K562 (cell line): ENCODE results near the gene IMMP2L. TPM values are rescaled to one million over a fixed set of nuclear protein-coding genes. Genes with fewer than 3 reads are reported as not detected.

Experiments used
- ATAC-seq: fragments of 200-7000 bp; cut with Tn5 transposase; 3 replicates; pipeline ENCODE4 v1.9.1; 2020; ENCODE audit warnings: moderate library complexity
- BruUV-seq: library from RNA; stranded (reverse); fragments of 400-500 nt; replicated peaks from 2 replicates; lab custom pipeline; 2021; lab: Mats Ljungman, UMichigan
- CTCF ChIA-PET: fragments of 300-600 bp; formaldehyde crosslinking; extraction: SDS; loops from one replicate; lab custom pipeline; 2021; ENCODE audit warnings: low intra/inter-chr PET ratio; lab: Yijun Ruan, JAX
- POLR2A ChIA-PET: fragments of 300-600, 350-650 bp; sonication (Branson Sonifier 250); formaldehyde crosslinking; extraction: SDS; loops from one replicate; lab custom pipeline; 2021; ENCODE audit warnings: antibody characterized with exemption, inconsistent platforms; lab: Yijun Ruan, JAX
- DNase-seq, 4 experiments: peaks; one replicate each; pipeline versions ENCODE4 v3.0.0 to v3.0.0-alpha.2; 2011 to 2018; ENCODE audit warnings: low spot score in 3 of 4, mixed read lengths in 3 of 4; ENCODE audit errors: extremely low read depth in 1 of 4
- FAIRE-seq: peaks from 2 replicates; lab custom pipeline; 2011; peaks lifted over from hg19 to GRCh38; lab: Jason Lieb, UNC
- H2AFZ ChIP-seq: 2 replicates; pipeline ENCODE4 v1.6.0; 2011; ENCODE audit warnings: low read depth, low read length, control low read depth, inconsistent platforms
- H3K27ac ChIP-seq: fragments of 200-600 bp; 3 replicates; pipeline ENCODE4 v1.8.0; 2011; ENCODE audit warnings: low read depth, mild to moderate bottlenecking, control low read depth, inconsistent platforms, low read length, moderate library complexity, mixed read lengths; ENCODE audit errors: extremely low read depth
- H3K27me3 ChIP-seq, 2 experiments: fragments of 300-600 bp in 1 of 2; 2 replicates in 1 of 2; 3 replicates in 1 of 2; pipeline versions ENCODE4 v1.6.0 to v1.8.0; 2011; ENCODE audit warnings: inconsistent platforms in 2 of 2, low read length in 2 of 2, mild to moderate bottlenecking in 1 of 2, mixed read lengths in 1 of 2, moderate library complexity in 1 of 2; ENCODE audit not compliant: control insufficient read depth in 2 of 2, insufficient read depth in 2 of 2
- H3K36me3 ChIP-seq: fragments of 300-600 bp; 3 replicates; pipeline ENCODE4 v1.8.0; 2011; ENCODE audit warnings: mild to moderate bottlenecking, low read length, inconsistent platforms; ENCODE audit not compliant: control insufficient read depth, insufficient read depth
- H3K4me1 ChIP-seq, 2 experiments: fragments of 200-600 bp in 1 of 2; replicated peaks in 1 of 2; 2 replicates in 1 of 2; 3 replicates in 1 of 2; pipeline versions ENCODE4 v1.5.1 to v1.8.0; 2011; ENCODE audit warnings: inconsistent platforms in 2 of 2, low read length in 2 of 2, mild to moderate bottlenecking in 1 of 2, mixed read lengths in 1 of 2, moderate library complexity in 1 of 2; ENCODE audit not compliant: control insufficient read depth in 2 of 2, insufficient read depth in 2 of 2
- H3K4me2 ChIP-seq: 2 replicates; pipeline ENCODE4 v1.6.1; 2011; ENCODE audit warnings: low read length, control low read depth, inconsistent platforms, mixed read lengths; ENCODE audit not compliant: insufficient read depth
- H3K4me3 ChIP-seq: fragments of 200-600 bp; sonication (generic), shearing (Covaris generic); 2 replicates; pipeline ENCODE4 v1.5.1; 2016; ENCODE audit warnings: control low read depth, inconsistent platforms
- H3K79me2 ChIP-seq: fragments of 200-600 bp; 3 replicates; pipeline ENCODE4 v1.8.0; 2011; ENCODE audit warnings: low read length, inconsistent platforms; ENCODE audit not compliant: control insufficient read depth, insufficient read depth
- H3K9ac ChIP-seq, 2 experiments: 2 replicates each; pipeline versions ENCODE4 v1.6.0 to v1.6.1; 2011; ENCODE audit warnings: low read depth in 2 of 2, low read length in 2 of 2, control low read depth in 1 of 2, inconsistent platforms in 1 of 2, mild to moderate bottlenecking in 1 of 2, mixed read lengths in 1 of 2; ENCODE audit not compliant: insufficient read depth in 1 of 2
- H3K9me1 ChIP-seq: one replicate; pipeline ENCODE4 v1.6.0; 2011; ENCODE audit warnings: inconsistent platforms, mild to moderate bottlenecking, low read length, moderate library complexity; ENCODE audit not compliant: control insufficient read depth, insufficient read depth
- H3K9me3 ChIP-seq: replicated peaks from 2 replicates; pipeline ENCODE4 v1.5.1; 2011; ENCODE audit warnings: low read depth, low read length, inconsistent platforms; ENCODE audit not compliant: control insufficient read depth, insufficient read depth
- H4K20me1 ChIP-seq: replicated peaks from 2 replicates; pipeline ENCODE4 v1.6.1; 2011; ENCODE audit warnings: low read length, inconsistent platforms, mixed read lengths; ENCODE audit not compliant: control insufficient read depth, insufficient read depth
- CBX3 ChIP-seq, 2 experiments: IDR thresholded peaks; 1 replicate in 1 of 2; 2 replicates in 1 of 2; pipeline ENCODE4 v1.6.1; 2012; ENCODE audit warnings: inconsistent platforms in 2 of 2, low read length in 2 of 2, borderline replicate concordance in 1 of 2, control low read depth in 1 of 2
- FUS ChIP-seq: fragments of 200-400 bp; formaldehyde crosslinking; optimal IDR thresholded peaks from 2 replicates; pipeline ENCODE3; 2017; ENCODE audit warnings: low read depth, low read length
- HEY1 ChIP-seq: fragments of 250-450 bp; sonication (Bioruptor Pico); IDR thresholded peaks from 2 replicates; pipeline ENCODE4 v1.5.0; 2020; ENCODE audit warnings: mild to moderate bottlenecking, moderate library complexity, borderline replicate concordance
- KDM2B ChIP-seq: fragments of 250-450 bp; sonication (Bioruptor Pico); IDR thresholded peaks from 2 replicates; pipeline ENCODE4 v1.8.0; 2021; ENCODE audit warnings: mild to moderate bottlenecking, moderate library complexity
- MCM7 ChIP-seq, 2 experiments: fragments of 450-650 bp; IDR thresholded peaks; 2 replicates each; pipeline ENCODE4 v1.6.1; 2016 to 2018
- RHOXF2B ChIP-seq: fragments of 250-450 bp; sonication (Bioruptor Pico); conservative IDR thresholded peaks from 2 replicates; pipeline ENCODE4 v1.5.1; 2021
- SMAD2 ChIP-seq: fragments of 150-350 bp; IDR thresholded peaks from 2 replicates; pipeline ENCODE4 v1.6.1; 2014; ENCODE audit warnings: low read depth, mild to moderate bottlenecking, low read length
- TRIM24 ChIP-seq, 2 experiments: fragments of 450-650 bp; IDR thresholded peaks; 2 replicates each; pipeline ENCODE4 v1.6.1; 2016
- TRIM28 ChIP-seq: fragments of 450-650 bp; IDR thresholded peaks from 2 replicates; pipeline ENCODE4 v1.6.1; 2017
- in situ Hi-C: fragments of 300-500 bp; cut with MboI; formaldehyde crosslinking; loops from 4 replicates; pipeline ENCODE4 v1.15.0; 2018; ENCODE audit warnings: inconsistent platforms, mixed read lengths
- intact Hi-C: fragments of 100-400 bp; cut with micrococcal nuclease; formaldehyde crosslinking; loops from 2 replicates; pipeline ENCODE4 v1.14.2; 2022
- polyA plus RNA-seq, 8 experiments: library from polyadenylated mRNA; depleted of rRNA in 4 of 8; stranded (reverse) in 5 of 8; unstranded in 3 of 8; fragments of >200 nt; fragmentation: Nextera tagmentation in 2 of 8; fragmentation: Illumina TruSeq in 1 of 8; extraction: Ambion mirVana in 2 of 8; extraction: Trizol in 1 of 8; gene quantifications; 2 replicates each; pipeline versions ENCODE4 v1.2.1 to v1.2.3, GENCODE V29; 2011 to 2014; ENCODE audit warnings: inconsistent platforms in 1 of 8, missing spikeins in 1 of 8
- total RNA-seq, 7 experiments: library from RNA; depleted of rRNA in 6 of 7; stranded (reverse); fragments of >200 nt in 6 of 7; fragmentation: Illumina TruSeq in 2 of 7; extraction: Trizol in 2 of 7; gene quantifications; 2 replicates each; pipeline versions ENCODE4 v1.2.1 to v1.2.3, GENCODE V29; 2011 to 2021; ENCODE audit warnings: low replicate concordance in 1 of 7
- TF ChIP-seq, protein P1 (sequence below): fragments of 450-650 bp; IDR thresholded peaks from 2 replicates; pipeline ENCODE4 v1.6.1; 2016; ENCODE audit warnings: mild to moderate bottlenecking
- TF ChIP-seq, protein P2 (sequence below): sonication (generic); formaldehyde crosslinking; IDR thresholded peaks from 2 replicates; pipeline ENCODE4 v1.8.1; 2022; ENCODE audit warnings: missing genetic modification reagents

Gene IMMP2L
- total and polyA plus RNA-seq, 9 of the 15 experiments (the other 6 are each of a cell fraction or from before 2014, with no cell fraction given) = 29.7 to 116 (median 53.0) TPM

DNA sequence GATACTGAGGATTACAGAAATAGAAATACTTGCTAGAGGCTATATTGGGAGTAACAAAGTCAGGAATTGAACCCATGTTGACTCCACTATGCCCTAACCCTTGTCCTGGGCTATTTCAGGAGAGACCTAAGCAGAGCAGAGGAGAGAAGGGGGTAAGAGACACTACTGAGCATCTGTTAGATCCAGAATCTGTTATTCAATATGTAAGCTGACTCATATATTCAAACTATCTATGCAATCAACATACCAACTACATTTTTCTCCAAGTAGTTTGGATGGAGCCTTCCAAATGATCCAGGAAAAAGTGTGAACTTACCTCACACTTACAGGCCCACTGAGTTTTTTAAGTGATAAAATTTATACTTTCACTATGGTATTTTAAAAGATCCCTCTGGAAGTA, 216.1 kb downstream of the IMMP2L start:
- in situ Hi-C loops = no loop called here
- BruUV-seq = no TSS peak

DNA sequence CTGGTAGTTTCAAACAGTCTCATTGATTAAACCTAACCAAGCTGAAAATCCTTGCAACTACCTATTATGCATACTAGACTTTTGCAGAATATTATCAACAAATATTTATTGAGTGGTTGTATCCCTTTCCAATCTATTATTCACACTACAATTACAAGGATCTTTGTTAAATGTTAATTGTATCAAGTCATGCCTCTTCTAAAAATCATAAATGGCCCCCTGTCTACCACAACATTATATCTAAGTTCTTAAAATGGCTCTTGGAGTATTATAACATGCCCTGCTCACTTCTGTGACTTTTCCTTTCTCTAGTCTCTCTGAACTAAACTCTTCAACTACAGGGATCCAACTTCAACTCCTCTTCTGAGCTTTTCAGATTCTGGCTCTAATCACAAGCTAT, 219.3 kb downstream of the IMMP2L start:
- no peak for DNase-seq
- no peak overlapping the region for H3K4me2 ChIP-seq
- no peaks in the 10 kb centered on the region for H3K27me3 ChIP-seq
- no peak overlapping the region for H3K27ac ChIP-seq
- no peak overlapping the region for H2AFZ ChIP-seq
- ChIA-PET POLR2A (interaction anchor here (0.6 kb wide), 1 partner anchor 13 kb away, joined by 3 read pairs; no protein-coding TSS in a partner anchor), CTCF (no interaction called here)
- H3K79me2 ChIP-seq = no peaks in the 10 kb centered on the region
- H3K9me3 ChIP-seq = peaks cover 10% of the 10 kb centered on the region
- H3K4me1 ChIP-seq = no peaks in the 10 kb centered on the region
- intact Hi-C loops = no loop called here
- no peak for FAIRE-seq
- no peaks in the 10 kb centered on the region for H4K20me1 ChIP-seq
- in situ Hi-C loops = no loop called here
- H3K4me3 ChIP-seq = no peak overlapping the region
- BruUV-seq = no TSS peak
- H3K36me3 ChIP-seq = no peaks in the 10 kb centered on the region
- no peak overlapping the region for H3K9ac ChIP-seq
- no peaks in the 10 kb centered on the region for H3K9me1 ChIP-seq
- no peak for ATAC-seq
- no peak for TF ChIP-seq RHOXF2B
- peak in 1 of 2 experiments; percentile 53; a peak in 1 of 3 replicates for TF ChIP-seq CBX3 (IDR thresholded peaks at IDR 0.05; ENCODE audit: borderline replicate concordance in 1 of 2, low read length in 2 of 2)
- TF ChIP-seq TRIM28 = peak; percentile 87
- TF ChIP-seq, protein P1, sequence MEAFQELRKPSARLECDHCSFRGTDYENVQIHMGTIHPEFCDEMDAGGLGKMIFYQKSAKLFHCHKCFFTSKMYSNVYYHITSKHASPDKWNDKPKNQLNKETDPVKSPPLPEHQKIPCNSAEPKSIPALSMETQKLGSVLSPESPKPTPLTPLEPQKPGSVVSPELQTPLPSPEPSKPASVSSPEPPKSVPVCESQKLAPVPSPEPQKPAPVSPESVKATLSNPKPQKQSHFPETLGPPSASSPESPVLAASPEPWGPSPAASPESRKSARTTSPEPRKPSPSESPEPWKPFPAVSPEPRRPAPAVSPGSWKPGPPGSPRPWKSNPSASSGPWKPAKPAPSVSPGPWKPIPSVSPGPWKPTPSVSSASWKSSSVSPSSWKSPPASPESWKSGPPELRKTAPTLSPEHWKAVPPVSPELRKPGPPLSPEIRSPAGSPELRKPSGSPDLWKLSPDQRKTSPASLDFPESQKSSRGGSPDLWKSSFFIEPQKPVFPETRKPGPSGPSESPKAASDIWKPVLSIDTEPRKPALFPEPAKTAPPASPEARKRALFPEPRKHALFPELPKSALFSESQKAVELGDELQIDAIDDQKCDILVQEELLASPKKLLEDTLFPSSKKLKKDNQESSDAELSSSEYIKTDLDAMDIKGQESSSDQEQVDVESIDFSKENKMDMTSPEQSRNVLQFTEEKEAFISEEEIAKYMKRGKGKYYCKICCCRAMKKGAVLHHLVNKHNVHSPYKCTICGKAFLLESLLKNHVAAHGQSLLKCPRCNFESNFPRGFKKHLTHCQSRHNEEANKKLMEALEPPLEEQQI = 0 out of 2 replicates have a peak, but pooled peaks have one; percentile 25
- TF ChIP-seq TRIM24 (IDR thresholded peaks at IDR 0.05) = peak in 1 of 2 experiments; percentile 43; a peak in 1 of 4 replicates
- TF ChIP-seq, protein P2, sequence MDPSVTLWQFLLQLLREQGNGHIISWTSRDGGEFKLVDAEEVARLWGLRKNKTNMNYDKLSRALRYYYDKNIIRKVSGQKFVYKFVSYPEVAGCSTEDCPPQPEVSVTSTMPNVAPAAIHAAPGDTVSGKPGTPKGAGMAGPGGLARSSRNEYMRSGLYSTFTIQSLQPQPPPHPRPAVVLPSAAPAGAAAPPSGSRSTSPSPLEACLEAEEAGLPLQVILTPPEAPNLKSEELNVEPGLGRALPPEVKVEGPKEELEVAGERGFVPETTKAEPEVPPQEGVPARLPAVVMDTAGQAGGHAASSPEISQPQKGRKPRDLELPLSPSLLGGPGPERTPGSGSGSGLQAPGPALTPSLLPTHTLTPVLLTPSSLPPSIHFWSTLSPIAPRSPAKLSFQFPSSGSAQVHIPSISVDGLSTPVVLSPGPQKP = no peak
- TF ChIP-seq KDM2B (CRISPR knock-in tag) = no peak
- TF ChIP-seq FUS = no peak
- TF ChIP-seq SMAD2 = no peak
- TF ChIP-seq HEY1 = no peak

More for the DNA sequence above, 216.1 kb downstream of the IMMP2L start:
- no peak overlapping the region for H3K4me2 ChIP-seq
- ATAC-seq = no peak
- H3K4me1 ChIP-seq = no peaks in the 10 kb centered on the region
- no peaks in the 10 kb centered on the region; the same call in 2 of the 3 replicates for H3K36me3 ChIP-seq
- H3K9me3 ChIP-seq = peaks cover 10% of the 10 kb centered on the region
- intact Hi-C loops = no loop called here
- H4K20me1 ChIP-seq = no peaks in the 10 kb centered on the region
- H2AFZ ChIP-seq = no peak overlapping the region
- no peaks in the 10 kb centered on the region for H3K79me2 ChIP-seq
- no peak for FAIRE-seq
- CTCF ChIA-PET = no interaction called here
- no peak overlapping the region for H3K4me3 ChIP-seq
- DNase-seq = no peak
- H3K9ac ChIP-seq = no peak overlapping the region
- H3K27me3 ChIP-seq = no peaks in the 10 kb centered on the region
- no peak for TF ChIP-seq MCM7 (IDR thresholded peaks at IDR 0.05)
- TF ChIP-seq, all 486 proteins: peak for 0
- Histone ChIP-seq H3K27ac (no peak overlapping the region), H3K9me1 (no peaks in the 10 kb centered on the region)
- POLR2A ChIA-PET = no interaction called here
